NCI-H2171 treated with DMSO at 0.1 percent for 48 hours (cell line): ENCODE results near the gene ADAMTS6.

Experiments
- DNase-seq: peaks from one replicate; lab custom pipeline; 2025; lab: John Stamatoyannopoulos, UW

The ADAMTS6 gene

DNA sequence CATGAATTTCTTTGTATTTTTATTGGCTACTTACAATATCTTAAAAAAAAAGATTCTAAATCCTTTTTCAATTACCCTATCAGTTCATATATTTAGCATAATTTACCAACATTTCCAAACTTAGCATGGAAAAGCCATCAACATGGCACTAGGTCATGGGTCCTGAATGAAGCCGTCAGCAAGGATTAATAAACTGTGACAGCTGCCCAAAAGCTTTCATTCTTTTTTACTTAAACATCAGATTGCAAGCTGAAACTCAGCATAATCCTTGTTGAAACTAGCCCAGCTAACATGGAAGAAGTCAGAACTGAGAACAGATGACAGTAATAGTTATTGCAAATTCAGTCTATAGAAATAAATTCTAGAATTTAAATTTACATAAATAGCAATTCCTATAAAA is 209.8 kb downstream of the ADAMTS6 start:
- DNase-seq, result no peak

DNA sequence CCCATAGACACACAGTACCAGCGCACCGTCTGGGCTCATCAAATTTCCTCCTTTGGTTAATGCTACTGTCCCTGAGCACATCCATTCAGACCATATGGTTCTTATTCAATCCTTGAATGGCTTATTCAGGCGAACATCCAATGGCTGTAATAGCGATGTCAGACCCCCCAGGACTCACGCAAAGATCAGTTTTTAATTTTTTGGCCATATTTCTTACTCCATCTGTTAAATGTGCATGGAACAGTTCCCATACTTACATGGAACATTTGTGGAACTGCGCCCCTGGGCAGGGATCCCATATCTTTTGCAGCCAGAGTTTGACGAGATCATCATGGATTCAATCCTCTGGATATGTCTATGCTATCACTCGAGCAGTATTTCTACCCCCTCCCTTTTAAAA is 213.2 kb downstream of the ADAMTS6 start:
- no peak for DNase-seq

- no peak for DNase-seq
Measured at GRCh38 chr5:65264420-65264819, 217.3 kb downstream of the ADAMTS6 start.

DNA sequence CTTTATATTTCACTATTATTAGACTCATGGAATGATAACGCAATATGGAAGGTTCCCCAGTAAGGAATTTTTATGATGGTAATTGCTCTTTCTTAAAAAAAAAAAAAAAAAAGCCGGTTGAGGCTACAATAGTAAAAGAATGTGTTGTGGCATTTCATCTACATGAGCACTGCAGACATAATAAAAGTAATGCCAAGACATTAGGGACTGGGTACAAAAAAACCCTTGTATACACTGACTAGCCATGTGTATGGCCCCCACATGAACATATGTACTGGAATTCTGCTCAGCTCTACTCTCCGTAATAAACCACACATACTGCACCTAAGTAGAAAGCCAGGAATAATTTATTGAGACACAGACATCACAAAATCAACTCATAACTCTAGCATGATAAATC is 218.4 kb downstream of the ADAMTS6 start:
- no peak for DNase-seq

DNA sequence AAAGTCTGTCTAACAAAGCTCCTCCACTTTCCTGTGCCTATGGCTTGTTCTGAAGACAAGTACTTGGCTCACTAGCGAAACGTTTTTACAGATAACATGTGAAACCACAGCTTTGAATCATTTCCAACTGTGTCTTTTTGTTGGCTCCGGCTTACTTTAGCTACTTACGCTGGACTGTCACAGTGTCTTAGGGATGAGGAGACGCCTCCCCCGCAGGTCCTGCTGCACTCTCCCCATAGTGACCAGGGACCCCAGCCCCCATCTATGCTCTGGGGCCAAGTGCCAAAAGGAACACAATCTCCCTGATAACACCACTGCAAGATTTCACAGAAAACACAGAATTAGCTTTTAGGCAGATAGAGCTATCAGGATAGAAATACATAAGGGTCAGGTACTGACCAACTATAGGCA is 219.1 kb downstream of the ADAMTS6 start:
- DNase-seq, result no peak

DNA sequence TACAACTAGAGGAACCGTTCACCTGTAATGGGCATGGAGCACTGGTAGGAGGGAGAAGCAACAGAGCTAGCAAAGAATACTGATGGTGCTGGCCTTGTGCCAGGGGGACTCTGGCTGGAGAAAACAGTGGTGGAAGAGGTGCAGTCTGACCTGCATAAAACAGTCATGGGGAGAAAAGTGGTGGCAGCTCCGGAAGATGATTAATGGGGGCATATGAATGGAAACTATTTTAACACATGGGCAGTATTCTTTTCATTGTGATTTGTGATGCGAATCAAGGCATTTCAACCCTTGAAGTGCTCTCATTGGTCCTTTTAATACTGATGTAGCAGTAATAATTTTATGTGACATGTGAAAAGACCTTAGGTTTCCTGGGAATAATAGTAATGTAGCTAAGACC is 219.6 kb downstream of the ADAMTS6 start:
- DNase-seq, result no peak

- no peak for DNase-seq
Measured at GRCh38 chr5:65261499-65261898, 220.2 kb downstream of the ADAMTS6 start.

GRCh38 chr5:65255294-65255693 is 226.4 kb downstream of the ADAMTS6 start:
- no peak for DNase-seq

GRCh38 chr5:65252977-65253376 is 228.7 kb downstream of the ADAMTS6 start:
- no peak for DNase-seq

- DNase-seq, result no peak
Measured at GRCh38 chr5:65248896-65249295, 232.8 kb downstream of the ADAMTS6 start.

DNA sequence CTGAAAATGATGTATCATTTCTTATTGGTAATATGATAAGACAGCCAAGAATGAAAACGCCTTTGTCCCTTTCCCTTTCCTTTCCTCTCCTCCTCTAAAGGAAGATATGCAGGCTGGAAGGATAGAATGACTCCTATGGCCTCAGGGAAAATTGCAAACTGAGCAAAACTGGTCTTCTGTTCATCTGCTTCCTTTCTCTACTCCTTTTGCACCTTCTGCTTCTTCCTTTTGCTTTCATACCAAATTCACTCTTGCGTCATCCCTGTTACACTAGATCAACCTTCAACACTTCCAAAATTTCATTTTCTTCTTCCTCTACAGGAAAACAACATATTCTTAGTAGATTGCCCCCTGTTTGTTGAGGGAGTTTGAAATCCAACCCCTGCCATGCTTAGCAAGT is 234.1 kb downstream of the ADAMTS6 start:
- DNase-seq, result no peak

DNA sequence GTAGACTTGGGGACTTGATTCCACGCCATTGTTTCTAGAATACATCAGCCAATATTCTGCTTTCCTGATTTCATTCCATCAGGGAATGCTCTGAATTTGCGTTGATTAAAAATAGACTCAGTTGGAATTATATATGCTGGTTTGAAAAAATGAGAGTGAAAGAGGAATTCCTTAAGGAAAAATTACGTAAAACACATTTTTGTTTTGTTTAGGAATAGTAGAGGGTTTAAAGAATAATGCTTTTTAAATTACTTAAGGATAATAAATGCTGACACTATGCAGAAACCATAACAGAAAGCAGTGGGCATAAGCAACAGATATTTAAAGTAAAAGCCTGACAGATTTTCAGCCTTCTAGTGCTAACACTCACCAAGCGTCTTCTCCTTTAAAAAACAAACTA is 235.0 kb downstream of the ADAMTS6 start:
- no peak for DNase-seq

DNA sequence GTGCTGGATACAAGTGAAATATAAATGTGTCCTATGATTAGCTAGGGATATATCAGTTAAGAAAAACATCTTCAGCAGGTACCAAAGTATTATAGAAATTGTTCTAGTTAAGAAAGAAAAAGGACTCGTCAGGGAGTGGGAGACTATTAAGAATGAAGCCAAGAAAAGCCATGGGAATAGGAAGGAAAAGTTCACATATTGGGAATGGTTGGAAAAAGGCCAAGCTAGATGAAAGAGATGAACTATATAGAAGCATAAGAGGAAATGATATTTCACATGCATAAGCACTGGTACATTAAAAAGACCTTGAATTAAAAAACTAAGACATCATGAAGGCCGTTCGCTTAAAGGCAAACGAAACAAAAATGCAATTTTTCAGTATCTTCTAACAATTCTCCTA is 237.7 kb downstream of the ADAMTS6 start:
- no peak for DNase-seq

GRCh38 chr5:65243161-65243560 is 238.6 kb downstream of the ADAMTS6 start:
- no peak for DNase-seq

GRCh38 chr5:65229841-65230240 is 251.9 kb downstream of the ADAMTS6 start:
- no peak for DNase-seq

- DNase-seq, result peak; percentile 2
Measured at GRCh38 chr5:65213921-65214525, 267.7 kb downstream of the ADAMTS6 start.

DNA sequence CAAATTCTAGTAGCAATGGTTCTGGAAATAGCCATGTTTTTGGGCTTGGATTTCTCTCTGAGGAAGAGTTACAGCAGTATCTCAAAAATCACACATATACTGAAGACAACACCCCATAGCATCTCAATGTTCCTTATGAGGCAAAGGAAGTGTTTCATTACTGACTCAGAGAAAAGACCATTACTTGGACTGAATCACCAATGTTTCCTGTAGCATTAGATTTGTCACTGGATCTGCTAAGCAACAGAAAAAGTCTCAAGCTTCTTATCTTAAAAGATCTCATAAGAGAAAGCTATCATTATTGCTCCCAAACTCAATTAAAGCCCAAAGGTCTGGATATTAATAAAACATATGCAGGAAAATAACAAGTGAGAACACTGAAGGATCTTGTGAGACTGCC is 272.4 kb downstream of the ADAMTS6 start:
- no peak for DNase-seq

DNA sequence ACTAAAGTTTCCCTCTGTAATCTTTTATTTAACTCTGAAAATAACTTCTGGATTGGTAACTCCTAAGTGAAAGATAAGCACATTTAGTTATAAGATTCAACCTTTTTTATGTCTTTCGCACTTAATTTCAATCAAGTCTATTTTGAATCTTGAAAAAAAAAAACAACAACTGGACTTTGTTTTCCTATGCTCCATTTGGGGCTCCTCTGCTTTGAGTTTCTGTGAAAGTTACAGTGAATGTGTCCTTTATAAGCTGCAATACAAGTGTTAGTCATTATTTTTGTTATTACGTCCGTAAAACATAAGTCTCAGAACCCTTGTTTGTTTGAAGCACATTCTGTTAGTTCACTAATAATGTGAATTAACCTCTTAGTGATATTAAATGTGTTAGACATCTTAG is 276.8 kb downstream of the ADAMTS6 start:
- no peak for DNase-seq

DNA sequence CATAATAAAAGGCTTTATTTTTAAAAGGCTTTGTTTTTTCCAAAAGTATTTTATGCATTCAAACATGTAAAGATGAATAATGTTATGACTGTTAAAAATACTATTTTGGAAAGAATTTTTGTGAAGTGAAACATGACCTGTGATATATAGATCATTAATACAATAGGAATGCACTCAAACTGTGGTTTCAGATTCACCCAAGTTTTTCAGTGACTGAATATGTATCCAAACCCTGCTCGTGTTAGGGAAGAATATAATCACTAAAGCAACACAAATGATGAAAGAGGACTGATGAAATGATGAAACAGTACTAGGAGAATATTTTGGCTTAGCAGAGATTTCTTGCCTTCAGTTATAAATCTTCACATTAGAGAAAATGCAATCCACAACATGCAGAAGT is 278.0 kb downstream of the ADAMTS6 start:
- no peak for DNase-seq

- DNase-seq, result no peak
Measured at GRCh38 chr5:65199993-65200675, 281.6 kb downstream of the ADAMTS6 start.

DNA sequence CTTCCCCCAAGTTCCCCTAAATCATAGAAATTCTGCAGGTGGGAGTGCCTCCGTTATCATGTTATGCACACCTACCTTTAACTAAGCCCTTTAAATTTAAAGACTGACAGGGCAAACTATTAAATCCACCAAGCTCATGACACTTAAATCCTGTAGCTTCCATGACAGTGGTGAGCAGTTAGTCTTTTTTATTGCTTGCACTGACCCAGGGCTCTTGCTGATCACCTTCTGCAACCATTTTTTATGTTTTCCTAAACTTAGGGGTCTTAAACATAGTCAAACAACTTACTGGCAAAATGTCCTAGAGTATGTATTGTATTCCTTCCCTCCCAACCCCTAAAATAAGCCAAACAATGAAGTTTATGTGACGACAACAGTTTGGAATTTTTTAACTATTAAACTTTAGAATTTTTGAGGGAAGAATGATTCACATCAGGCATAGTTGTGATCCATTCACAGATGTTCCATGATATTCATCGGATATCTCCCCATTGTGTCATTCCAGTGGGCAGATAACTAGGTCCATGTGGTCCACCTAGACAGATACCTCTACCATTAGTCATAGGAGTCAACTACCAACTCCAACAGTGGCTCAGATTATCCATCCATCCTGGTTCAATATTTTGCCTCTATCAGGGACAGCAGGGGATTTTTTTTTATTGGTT is 283.1 kb downstream of the ADAMTS6 start:
- no peak for DNase-seq

DNA sequence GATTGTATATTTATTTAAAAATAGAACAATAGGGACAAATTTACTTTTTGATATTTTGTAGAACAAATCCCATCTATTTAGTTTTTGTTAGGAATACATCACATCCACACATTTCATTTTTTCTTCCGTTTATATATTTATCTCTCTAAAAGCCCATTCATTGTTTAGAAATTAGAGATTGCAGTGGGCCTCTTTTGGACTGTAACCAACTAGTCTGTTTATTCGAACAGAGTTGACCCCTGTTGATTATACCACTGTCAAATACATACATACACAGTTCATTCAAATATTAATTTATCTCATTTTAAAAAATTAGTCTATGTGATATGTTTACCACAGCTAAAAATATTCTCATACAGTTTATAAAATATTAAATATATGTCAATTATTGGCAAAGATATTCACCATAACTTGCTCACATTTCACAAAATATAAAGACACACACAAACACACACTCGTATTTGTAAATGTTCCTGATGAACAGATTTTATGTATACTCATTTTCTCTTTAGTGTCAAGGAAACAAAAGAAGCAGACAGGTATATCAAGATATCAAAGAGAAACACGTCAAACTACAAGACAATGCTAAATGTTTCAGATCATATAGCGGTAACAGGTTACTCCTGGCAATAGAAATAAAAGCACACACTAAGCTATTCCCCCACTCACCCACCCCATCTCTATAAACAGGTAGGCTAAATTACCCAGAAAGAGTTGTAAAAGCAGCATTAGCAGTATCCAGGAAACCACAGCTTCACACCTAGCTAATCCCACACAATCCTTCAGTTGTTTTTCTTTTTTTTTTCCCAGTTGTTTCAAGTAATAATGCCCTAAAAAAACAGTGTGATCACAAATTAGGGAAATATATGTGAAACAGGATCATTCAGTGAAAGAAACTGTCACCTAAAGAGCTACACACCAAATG is 283.9 kb downstream of the ADAMTS6 start:
- no peak for DNase-seq
